IMR-90 (cell line): Measurements from ENCODE around the gene MLLT1. TPM values are rescaled to one million over a fixed set of nuclear protein-coding genes. Genes with fewer than 3 reads are reported as not detected.

Experiments used
- ATAC-seq: fragments of 200-7000 bp; cut with Tn5 transposase; 2 replicates; pipeline ENCODE4 v1.9.1; 2020; ENCODE audit warnings: low read depth, mild to moderate bottlenecking, moderate library complexity
- BruUV-seq: library from RNA; stranded (reverse); fragments of 400-500 nt; replicated peaks from 2 replicates; lab custom pipeline; 2021; lab: Mats Ljungman, UMichigan
- CTCF ChIA-PET: fragments of 300-600 bp; formaldehyde crosslinking; extraction: SDS; loops from one replicate; lab custom pipeline; 2021; ENCODE audit warnings: antibody characterized with exemption; lab: Yijun Ruan, JAX
- POLR2A ChIA-PET: fragments of 300-600 bp; sonication (Branson Sonifier 250); formaldehyde crosslinking; loops from one replicate; lab custom pipeline; 2022; ENCODE audit warnings: antibody characterized with exemption; ENCODE audit not compliant: unreplicated experiment; lab: Charles Lee
- DNase-seq: peaks from one replicate; pipeline ENCODE4 v3.0.0; 2013
- H2AFZ ChIP-seq: replicated peaks from 2 replicates; pipeline ENCODE3; 2013; ENCODE audit warnings: low read length, mild to moderate bottlenecking; ENCODE audit not compliant: poor library complexity
- H2AK5ac ChIP-seq: 2 replicates; pipeline ENCODE4 v1.6.1; 2013; ENCODE audit warnings: low read depth, low read length, inconsistent platforms
- H2AK9ac ChIP-seq: replicated peaks from 2 replicates; pipeline ENCODE3; 2013; ENCODE audit warnings: mild to moderate bottlenecking, low read depth, low read length, moderate library complexity; ENCODE audit not compliant: poor library complexity
- H2BK120ac ChIP-seq: 2 replicates; pipeline ENCODE4 v1.6.1; 2013; ENCODE audit warnings: low read depth, low read length, inconsistent platforms
- H2BK15ac ChIP-seq: 3 replicates; pipeline ENCODE4 v1.6.1; 2013; ENCODE audit warnings: low read depth, low read length, inconsistent platforms
- H2BK20ac ChIP-seq: 2 replicates; pipeline ENCODE4 v1.6.1; 2013; ENCODE audit warnings: low read depth, mild to moderate bottlenecking, inconsistent platforms, low read length, moderate library complexity
- H2BK5ac ChIP-seq: 2 replicates; pipeline ENCODE4 v1.6.1; 2013; ENCODE audit warnings: mild to moderate bottlenecking, low read depth, low read length, inconsistent platforms; ENCODE audit not compliant: poor library complexity, severe bottlenecking
- H3K14ac ChIP-seq: replicated peaks from 2 replicates; pipeline ENCODE4 v1.6.1; 2013; ENCODE audit warnings: low read depth, low read length, inconsistent platforms
- H3K18ac ChIP-seq: 2 replicates; pipeline ENCODE4 v1.6.1; 2013; ENCODE audit warnings: low read depth, low read length, control low read depth
- H3K23ac ChIP-seq: 2 replicates; pipeline ENCODE4 v1.6.1; 2013; ENCODE audit warnings: low read depth, low read length, inconsistent platforms
- H3K27ac ChIP-seq: 2 replicates; pipeline ENCODE4 v1.5.1; 2013; ENCODE audit warnings: mild to moderate bottlenecking, control low read depth, low read length; ENCODE audit not compliant: insufficient read depth
- H3K27me3 ChIP-seq: 2 replicates; pipeline ENCODE4 v1.6.1; 2013; ENCODE audit warnings: low read length; ENCODE audit not compliant: control insufficient read depth, insufficient read depth
- H3K36me3 ChIP-seq: 2 replicates; pipeline ENCODE4 v1.6.1; 2013; ENCODE audit warnings: low read length, mixed read lengths; ENCODE audit not compliant: control insufficient read depth, insufficient read depth
- H3K4ac ChIP-seq: 2 replicates; pipeline ENCODE4 v1.6.1; 2013; ENCODE audit warnings: low read depth, low read length, inconsistent platforms
- H3K4me1 ChIP-seq: 2 replicates; pipeline ENCODE4 v1.6.1; 2013; ENCODE audit warnings: low read length, mixed read lengths; ENCODE audit not compliant: control insufficient read depth, insufficient read depth
- H3K4me2 ChIP-seq: 2 replicates; pipeline ENCODE4 v1.6.1; 2013; ENCODE audit warnings: low read depth, mild to moderate bottlenecking, control low read depth, low read length, moderate library complexity
- H3K4me3 ChIP-seq: 2 replicates; pipeline ENCODE4 v1.5.1; 2013; ENCODE audit warnings: low read depth, mild to moderate bottlenecking, control low read depth, low read length, moderate library complexity; ENCODE audit not compliant: insufficient read depth
- H3K56ac ChIP-seq: 2 replicates; pipeline ENCODE4 v1.6.1; 2013; ENCODE audit warnings: low read length, inconsistent platforms; ENCODE audit not compliant: insufficient read depth; ENCODE audit errors: extremely low read depth
- H3K79me1 ChIP-seq, 2 experiments: 2 replicates each; pipeline ENCODE4 v1.6.1; 2013; ENCODE audit warnings: low read length in 2 of 2, inconsistent platforms in 1 of 2, low read depth in 1 of 2
- H3K9ac ChIP-seq: 2 replicates; pipeline ENCODE4 v1.6.1; 2013; ENCODE audit warnings: low read depth, low read length, control low read depth
- H3K9me1 ChIP-seq: 2 replicates; pipeline ENCODE4 v1.6.1; 2013; ENCODE audit warnings: low read length, inconsistent platforms; ENCODE audit not compliant: insufficient read depth
- H3K9me3 ChIP-seq: 2 replicates; pipeline ENCODE4 v1.6.1; 2013; ENCODE audit warnings: low read length; ENCODE audit not compliant: control insufficient read depth, insufficient read depth
- H4K20me1 ChIP-seq: 2 replicates; pipeline ENCODE4 v1.6.1; 2013; ENCODE audit warnings: low read length, inconsistent platforms; ENCODE audit not compliant: insufficient read depth
- H4K5ac ChIP-seq: 2 replicates; pipeline ENCODE4 v1.6.1; 2013; ENCODE audit warnings: mild to moderate bottlenecking, low read depth, low read length, control low read depth
- H4K8ac ChIP-seq, 2 experiments: 2 replicates each; pipeline ENCODE4 v1.6.1; 2013; ENCODE audit warnings: low read depth in 2 of 2, low read length in 2 of 2, control low read depth in 1 of 2, inconsistent platforms in 1 of 2
- H4K91ac ChIP-seq: 2 replicates; pipeline ENCODE4 v1.6.1; 2013; ENCODE audit warnings: low read depth, low read length, inconsistent platforms; ENCODE audit not compliant: insufficient read depth
- BHLHE40 ChIP-seq: fragments of 150-350 bp; IDR thresholded peaks from 2 replicates; pipeline ENCODE4 v1.6.1; 2016; ENCODE audit warnings: mild to moderate bottlenecking, low read depth, low read length
- MAZ ChIP-seq: IDR thresholded peaks from 2 replicates; pipeline ENCODE4 v1.6.1; 2012; ENCODE audit warnings: low read depth, mild to moderate bottlenecking, low read length, improper control_type of control experiment, moderate library complexity, borderline replicate concordance
- MXI1 ChIP-seq: IDR thresholded peaks from 2 replicates; pipeline ENCODE4 v1.6.1; 2012; ENCODE audit warnings: low read depth, mild to moderate bottlenecking, low read length, moderate library complexity, borderline replicate concordance
- NFE2L2 ChIP-seq: fragments of 150-350 bp; IDR thresholded peaks from 2 replicates; pipeline ENCODE4 v1.6.1; 2016; ENCODE audit warnings: low read depth, mild to moderate bottlenecking, low read length
- RAD21 ChIP-seq: IDR thresholded peaks from 2 replicates; pipeline ENCODE4 v1.6.1; 2012; ENCODE audit warnings: low read length, improper control_type of control experiment
- RCOR1 ChIP-seq: IDR thresholded peaks from 2 replicates; pipeline ENCODE4 v1.6.1; 2012; ENCODE audit warnings: mild to moderate bottlenecking, low read length, improper control_type of control experiment; ENCODE audit not compliant: insufficient replicate concordance
- RFX5 ChIP-seq: IDR thresholded peaks from 2 replicates; pipeline ENCODE4 v1.8.0; 2012; ENCODE audit warnings: low read depth, mild to moderate bottlenecking, low read length, moderate library complexity
- WGBS, 2 experiments: methylation state at CpG; one replicate each; pipeline versions ENCODE4 v1.1.5 to v1.1.7; 2013; ENCODE audit warnings: missing lambda C conversion rate in 2 of 2; ENCODE audit not compliant: insufficient read length in 1 of 2; ENCODE audit errors: extremely low coverage in 2 of 2; 5-methylcytosine and 5-hydroxymethylcytosine counted together
- dilution Hi-C: fragments of 300-500 bp; cut with HindIII; formaldehyde crosslinking; loops from one replicate; pipeline ENCODE4 v1.14.3; 2018; ENCODE audit warnings: low sequenced_read_pairs; ENCODE audit not compliant: unreplicated experiment
- in situ Hi-C: fragments of 300-500 bp; cut with MboI; formaldehyde crosslinking; loops from 3 replicates; pipeline ENCODE4 v1.14.3; 2019; ENCODE audit warnings: low sequenced_read_pairs, inconsistent platforms, mixed read lengths
- intact Hi-C: fragments of 100-400 bp; cut with micrococcal nuclease; formaldehyde crosslinking; loops from 2 replicates; pipeline ENCODE4 v1.10.0; 2022
- polyA plus RNA-seq, 3 experiments: library from polyadenylated mRNA; depleted of rRNA; stranded (reverse); fragments of >200 nt; gene quantifications; 2 replicates each; pipeline ENCODE4 v1.2.3, GENCODE V29; 2012; ENCODE audit warnings: low replicate concordance in 1 of 3
- total RNA-seq: library from RNA; depleted of rRNA; stranded (reverse); fragments of >200 nt; gene quantifications from 2 replicates; pipeline ENCODE4 v1.2.3, GENCODE V29; 2012

The MLLT1 gene
- total and polyA plus RNA-seq, 2 of the 4 experiments (the other 2 are of a cell fraction), result 1.3 to 30.6 TPM

DNA sequence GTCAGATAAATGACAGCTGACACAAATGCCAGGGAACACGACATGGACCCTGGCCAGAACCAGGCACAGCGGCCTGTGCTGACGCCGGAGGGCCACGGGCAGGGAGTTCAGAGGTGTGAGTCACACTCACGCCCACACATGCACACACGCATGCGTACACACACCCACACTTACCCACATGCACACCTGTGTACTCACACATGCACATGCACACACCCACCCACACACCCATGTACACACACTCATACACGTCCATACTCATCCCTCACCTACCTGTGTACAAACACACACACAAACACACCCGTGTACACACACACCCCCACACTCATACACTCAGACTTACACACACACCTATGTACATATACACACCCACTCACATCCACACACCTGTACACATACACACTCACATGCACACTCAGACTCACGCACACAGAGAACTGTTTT lies 40.4 kb downstream of the MLLT1 start:
- Histone ChIP-seq H2BK15ac (no peak overlapping the region), H3K4ac (no peak overlapping the region), H3K27ac (no peak overlapping the region), H4K91ac (no peak overlapping the region), H4K20me1 (peaks cover 90% of the 10 kb centered on the region), H3K4me2 (no peak overlapping the region), H2AK9ac (no peak overlapping the region), H2AK5ac (no peak overlapping the region), H4K5ac (no peak overlapping the region), H3K9me1 (peaks cover 39% of the 10 kb centered on the region), H2BK5ac (no peak overlapping the region), H3K36me3 (peaks cover 2% of the 10 kb centered on the region; the same call in 1 of the 2 replicates), H2BK20ac (no peak overlapping the region), H3K4me1 (peaks cover 26% of the 10 kb centered on the region), H2AFZ (no peak overlapping the region), H4K8ac (no peak overlapping the region), H3K23ac (0 out of 2 replicates have a peak overlapping the region, but pooled peaks have one; percentile 64), H3K14ac (no peak overlapping the region), H2BK120ac (no peak overlapping the region), H3K9ac (no peak overlapping the region), H3K18ac (no peak overlapping the region), H3K4me3 (no peak overlapping the region), H3K9me3 (no peaks in the 10 kb centered on the region), H3K56ac (no peak overlapping the region), H3K27me3 (no peaks in the 10 kb centered on the region), H3K79me1 (peaks cover 39 to 92% of the 10 kb centered on the region in 2 experiments)
- no TSS peak for BruUV-seq
- CTCF ChIA-PET, result no interaction called here
- POLR2A ChIA-PET, result no interaction called here
- ATAC-seq (no peak), DNase-seq (peak; percentile 16)
- TF ChIP-seq RCOR1, result no peak
- peak; percentile 26; the same call in 1 of the 2 replicates for TF ChIP-seq BHLHE40
- no peak for TF ChIP-seq RFX5
- TF ChIP-seq RAD21, result no peak
- TF ChIP-seq MXI1, result no peak
- no peak for TF ChIP-seq NFE2L2
- no peak for TF ChIP-seq MAZ
- WGBS, 2 experiments, result 83% methylated on average over 3 of the region's 11 CpGs; no CpG with 5 or more reads in 1 of the 2 experiments
- dilution Hi-C loops (no loop called here), in situ Hi-C loops (no loop called here), intact Hi-C loops (no loop called here)
